HG03442 (cell line): ENCODE measurements around the gene SIX1.
A peak's percentile ranks its signal among the peaks of the same experiment; 100 is the strongest.

Source experiments
- ATAC-seq: cut with Tn5 transposase; IDR thresholded peaks from one replicate; pipeline ENCODE4 v1.9.1; 2021; ENCODE audit warnings: mild to moderate bottlenecking, moderate library complexity; ENCODE audit not compliant: unreplicated experiment

Gene SIX1

GRCh38 chr14:60648934-60649874 is at the start of gene SIX1:
Gene SIX1 (minus strand): TSS chr14:60649477. CDS start chr14:60649189, 288 bp downstream.
- ATAC-seq: no peak

- ATAC-seq: no peak
Measured at GRCh38 chr14:60695327-60695726, 46.0 kb upstream of the SIX1 start.

GRCh38 chr14:60691383-60692113 is 42.3 kb upstream of the SIX1 start:
- ATAC-seq: no peak

- ATAC-seq: no peak
Measured at GRCh38 chr14:60686865-60687264, 37.6 kb upstream of the SIX1 start.

- ATAC-seq: no peak
Measured at GRCh38 chr14:60684203-60684602, 34.9 kb upstream of the SIX1 start.

- ATAC-seq: no peak
Measured at GRCh38 chr14:60681271-60681670, 32.0 kb upstream of the SIX1 start.

- ATAC-seq: no peak
Measured at GRCh38 chr14:60680511-60680910, 31.2 kb upstream of the SIX1 start.

- ATAC-seq: no peak
Measured at GRCh38 chr14:60679566-60680258, 30.4 kb upstream of the SIX1 start.

GRCh38 chr14:60677701-60678100 is 28.4 kb upstream of the SIX1 start:
- no peak for ATAC-seq

- ATAC-seq: no peak
Measured at GRCh38 chr14:60670989-60671388, 21.7 kb upstream of the SIX1 start.

GRCh38 chr14:60668431-60669112 is 19.3 kb upstream of the SIX1 start:
- no peak for ATAC-seq

- no peak for ATAC-seq
Measured at GRCh38 chr14:60665177-60665550, 15.9 kb upstream of the SIX1 start.

- ATAC-seq: no peak
Measured at GRCh38 chr14:60662982-60663381, 13.7 kb upstream of the SIX1 start.

- no peak for ATAC-seq
Measured at GRCh38 chr14:60661721-60662120, 12.4 kb upstream of the SIX1 start.

- ATAC-seq: no peak
Measured at GRCh38 chr14:60658909-60659585, 9.8 kb upstream of the SIX1 start.

- no peak for ATAC-seq
Measured at GRCh38 chr14:60658211-60658690, 9.0 kb upstream of the SIX1 start.

GRCh38 chr14:60657456-60658210 is 8.4 kb upstream of the SIX1 start:
- no peak for ATAC-seq

- peak; percentile 76 for ATAC-seq
Measured at GRCh38 chr14:60656686-60657455, 7.6 kb upstream of the SIX1 start.
